ENCODE data around the gene NDST1.
A peak's percentile ranks its signal among the peaks of the same experiment; 100 is the strongest.

NDST1 gene

GRCh38 chr5:150590979-150591695 is 83.2 kb downstream of the NDST1 start:
- no peak for DNase-seq

- DNase-seq, result no peak
Measured at GRCh38 chr5:150593593-150593992, 85.7 kb downstream of the NDST1 start.

- no peak for DNase-seq
Measured at GRCh38 chr5:150593996-150594395, 86.1 kb downstream of the NDST1 start.

- no peak for DNase-seq
Measured at GRCh38 chr5:150595466-150596031, 87.6 kb downstream of the NDST1 start.

- no peak for DNase-seq
Measured at GRCh38 chr5:150596313-150596712, 88.4 kb downstream of the NDST1 start.

- DNase-seq, result no peak
Measured at GRCh38 chr5:150596826-150597225, 88.9 kb downstream of the NDST1 start.

GRCh38 chr5:150598006-150598405 is 90.1 kb downstream of the NDST1 start:
- no peak for DNase-seq

GRCh38 chr5:150598821-150599273 is 90.9 kb downstream of the NDST1 start:
- no peak for DNase-seq

GRCh38 chr5:150599281-150599680 is 91.3 kb downstream of the NDST1 start:
- DNase-seq, result no peak

- peak; percentile 76 for DNase-seq
Measured at GRCh38 chr5:150599917-150600511, 92.1 kb downstream of the NDST1 start.

GRCh38 chr5:150600616-150601490 is 92.9 kb downstream of the NDST1 start:
- DNase-seq, result no peak

- DNase-seq, result no peak
Measured at GRCh38 chr5:150601491-150602345, 93.8 kb downstream of the NDST1 start.

- DNase-seq, result no peak
Measured at GRCh38 chr5:150603052-150603451, 95.1 kb downstream of the NDST1 start.

- no peak for DNase-seq
Measured at GRCh38 chr5:150603491-150603890, 95.6 kb downstream of the NDST1 start.

GRCh38 chr5:150604010-150604409 is 96.1 kb downstream of the NDST1 start:
- no peak for DNase-seq

- no peak for DNase-seq
Measured at GRCh38 chr5:150604894-150605440, 97.0 kb downstream of the NDST1 start.

GRCh38 chr5:150605546-150605945 is 97.6 kb downstream of the NDST1 start:
- DNase-seq, result no peak

GRCh38 chr5:150606476-150606875 is 98.5 kb downstream of the NDST1 start:
- no peak for DNase-seq

GRCh38 chr5:150607105-150607504 is 99.2 kb downstream of the NDST1 start:
- no peak for DNase-seq

All from kidney glomerular epithelial cell (primary cell).